Measurements from ENCODE around the gene CHPF2.

GRCh38 chr7:151205730-151206129, 26.6 kb upstream of the CHPF2 start:
- TF ChIP-seq EZH2phosphoT487 (IDR thresholded peaks at IDR 0.05; ENCODE audit: unreplicated experiment) (no peak), CTCF (conservative IDR thresholded peaks at IDR 0.05; ENCODE audit: low read depth in 2 of 2) (no peak), ETS1 (IDR thresholded peaks at IDR 0.05) (no peak), ZNF114 (CRISPR knock-in tag; IDR thresholded peaks at IDR 0.05) (no peak), POLR2AphosphoS5 (IDR thresholded peaks at IDR 0.05; ENCODE audit: low read depth) (no peak)

All from GM23338 (cell line).